GM12892 (cell line): ENCODE results near the gene INPP4A.

ENCODE experiments used
- DNase-seq: peaks from one replicate; pipeline ENCODE4 v3.0.0; 2011; ENCODE audit not compliant: insufficient read length
- FAIRE-seq: peaks from 2 replicates; lab custom pipeline; 2011; peaks lifted over from hg19 to GRCh38; lab: Jason Lieb, UNC
- POLR2A ChIP-seq: IDR thresholded peaks from 2 replicates; pipeline ENCODE4 v1.6.1; 2011; ENCODE audit warnings: low read depth, low read length, control low read depth
- POLR2AphosphoS5 ChIP-seq: IDR thresholded peaks from 2 replicates; pipeline ENCODE4 v1.6.1; 2011; ENCODE audit warnings: low read depth, low read length, control low read depth
- TAF1 ChIP-seq: IDR thresholded peaks from 2 replicates; pipeline ENCODE4 v1.6.1; 2011; ENCODE audit warnings: low read depth, mild to moderate bottlenecking, control low read depth, low read length, borderline replicate concordance

INPP4A gene

GRCh38 chr2:98534761-98535160 lies 90.1 kb downstream of the INPP4A start:
- TF ChIP-seq POLR2A (no peak), TAF1 (no peak), POLR2AphosphoS5 (no peak)
- DNase-seq (no peak), FAIRE-seq (no peak)

GRCh38 chr2:98535971-98536677 lies 91.5 kb downstream of the INPP4A start:
- DNase-seq (no peak), FAIRE-seq (no peak)
- TF ChIP-seq POLR2A (no peak), POLR2AphosphoS5 (no peak), TAF1 (no peak)

- no peak for FAIRE-seq
- TF ChIP-seq POLR2AphosphoS5 (no peak), TAF1 (no peak), POLR2A (no peak)
- DNase-seq, result no peak
Observed at GRCh38 chr2:98537390-98538126, 92.9 kb downstream of the INPP4A start.

GRCh38 chr2:98538280-98539041 lies 93.8 kb downstream of the INPP4A start:
- no peak for FAIRE-seq
- TF ChIP-seq TAF1 (no peak), POLR2A (no peak), POLR2AphosphoS5 (no peak)
- DNase-seq, result no peak

- DNase-seq, result no peak
- FAIRE-seq, result no peak
- no peak for TF ChIP-seq TAF1
- TF ChIP-seq POLR2A, result no peak
- TF ChIP-seq POLR2AphosphoS5, result no peak
Observed at GRCh38 chr2:98539056-98539735, 94.5 kb downstream of the INPP4A start.

- DNase-seq, result no peak
- TF ChIP-seq POLR2A (no peak), POLR2AphosphoS5 (no peak), TAF1 (no peak)
- no peak for FAIRE-seq
Observed at GRCh38 chr2:98540536-98540935, 95.9 kb downstream of the INPP4A start.

GRCh38 chr2:98541489-98541888 lies 96.8 kb downstream of the INPP4A start:
- no peak for DNase-seq
- no peak for FAIRE-seq
- no peak for TF ChIP-seq POLR2A

- TF ChIP-seq TAF1 (no peak), POLR2AphosphoS5 (no peak), POLR2A (no peak)
- FAIRE-seq, result no peak
- DNase-seq, result no peak
Observed at GRCh38 chr2:98541906-98542305, 97.2 kb downstream of the INPP4A start.

GRCh38 chr2:98543214-98543613 lies 98.6 kb downstream of the INPP4A start:
- TF ChIP-seq POLR2AphosphoS5, result no peak
- DNase-seq, result no peak
- no peak for FAIRE-seq

- no peak for DNase-seq
- no peak for FAIRE-seq
- TF ChIP-seq POLR2A, result no peak
- TF ChIP-seq POLR2AphosphoS5, result no peak
Observed at GRCh38 chr2:98543842-98544241, 99.2 kb downstream of the INPP4A start.

GRCh38 chr2:98545591-98545990 lies 100.9 kb downstream of the INPP4A start:
- TF ChIP-seq TAF1 (no peak), POLR2AphosphoS5 (no peak), POLR2A (no peak)
- DNase-seq (no peak), FAIRE-seq (no peak)
